ENCODE measurements around the gene MACROH2A1.

DNA sequence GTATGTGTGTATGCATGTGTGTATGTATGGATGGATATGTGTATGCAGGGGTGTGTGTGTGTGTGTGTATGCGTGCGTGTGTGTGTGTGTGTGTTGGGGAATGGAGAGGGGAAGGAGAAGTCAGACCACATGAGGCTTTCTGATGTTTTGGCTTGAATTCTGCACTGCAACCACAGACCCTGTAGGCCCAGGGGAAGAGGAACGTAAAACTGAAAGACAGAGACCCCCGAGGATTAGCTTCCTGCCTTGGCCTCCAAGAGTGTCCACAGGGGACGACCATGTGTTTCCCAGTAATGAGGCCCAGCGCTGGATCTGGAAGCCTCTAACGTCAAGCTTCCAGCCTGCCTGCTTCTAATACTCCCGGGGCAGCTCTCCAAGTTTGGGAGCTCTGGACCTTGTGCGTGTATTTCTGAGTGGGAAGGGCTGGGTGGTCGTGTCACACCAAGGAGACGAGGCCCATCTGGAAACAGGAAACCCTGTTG, 42.4 kb upstream of the MACROH2A1 start:
- no peak for TF ChIP-seq TAF1 (IDR thresholded peaks at IDR 0.05; ENCODE audit: borderline replicate concordance, low read depth, low read length)
- no peak for TF ChIP-seq POLR2AphosphoS5 (IDR thresholded peaks at IDR 0.05; ENCODE audit: low read depth, low read length)
- TF ChIP-seq POLR2A (IDR thresholded peaks at IDR 0.05; ENCODE audit: low read depth, low read length): no peak
